DMS53 treated with DMSO at 0.1 percent for 48 hours (cell line): Measurements from ENCODE around the gene STAT3.

Source experiments
- DNase-seq: peaks from one replicate; lab custom pipeline; 2025; ENCODE audit not compliant: unreplicated experiment; lab: John Stamatoyannopoulos, UW

Gene STAT3

GRCh38 chr17:42354956-42355843, 33.0 kb downstream of the STAT3 start:
- no peak for DNase-seq

GRCh38 chr17:42348104-42348503, 40.1 kb downstream of the STAT3 start:
- no peak for DNase-seq

GRCh38 chr17:42347606-42348005, 40.6 kb downstream of the STAT3 start:
- no peak for DNase-seq

- no peak for DNase-seq
Measured at GRCh38 chr17:42347198-42347597, 41.0 kb downstream of the STAT3 start.

GRCh38 chr17:42346481-42346880, 41.8 kb downstream of the STAT3 start:
- DNase-seq: no peak

GRCh38 chr17:42345396-42346073, 42.7 kb downstream of the STAT3 start:
- DNase-seq: no peak

GRCh38 chr17:42342242-42343008, 45.8 kb downstream of the STAT3 start:
- DNase-seq: no peak

- DNase-seq: no peak
Measured at GRCh38 chr17:42341568-42341967, 46.7 kb downstream of the STAT3 start.

- no peak for DNase-seq
Measured at GRCh38 chr17:42340691-42341127, 47.5 kb downstream of the STAT3 start.

- DNase-seq: no peak
Measured at GRCh38 chr17:42339221-42339620, 49.0 kb downstream of the STAT3 start.

- DNase-seq: no peak
Measured at GRCh38 chr17:42338427-42338985, 49.7 kb downstream of the STAT3 start.

- DNase-seq: no peak
Measured at GRCh38 chr17:42337442-42337841, 50.8 kb downstream of the STAT3 start.

- DNase-seq: no peak
Measured at GRCh38 chr17:42334677-42335076, 53.6 kb downstream of the STAT3 start.

- no peak for DNase-seq
Measured at GRCh38 chr17:42333053-42333452, 55.2 kb downstream of the STAT3 start.

GRCh38 chr17:42329025-42329976, 58.9 kb downstream of the STAT3 start:
- no peak for DNase-seq

GRCh38 chr17:42325026-42325425, 63.2 kb downstream of the STAT3 start:
- no peak for DNase-seq

GRCh38 chr17:42323268-42323773, 64.9 kb downstream of the STAT3 start:
- DNase-seq: no peak

- DNase-seq: peak; percentile 88
Measured at GRCh38 chr17:42322382-42323267, 65.6 kb downstream of the STAT3 start.

GRCh38 chr17:42321555-42321954, 66.7 kb downstream of the STAT3 start:
- DNase-seq: no peak
